Measurements from ENCODE around the gene TK2. TPM values are rescaled to one million over a fixed set of nuclear protein-coding genes. Genes with fewer than 3 reads are reported as not detected.

TK2 gene
- polyA plus RNA-seq, 2 of the 4 experiments (the other 2 are of a cell fraction), result 13.9 to 29.5 TPM

DNA sequence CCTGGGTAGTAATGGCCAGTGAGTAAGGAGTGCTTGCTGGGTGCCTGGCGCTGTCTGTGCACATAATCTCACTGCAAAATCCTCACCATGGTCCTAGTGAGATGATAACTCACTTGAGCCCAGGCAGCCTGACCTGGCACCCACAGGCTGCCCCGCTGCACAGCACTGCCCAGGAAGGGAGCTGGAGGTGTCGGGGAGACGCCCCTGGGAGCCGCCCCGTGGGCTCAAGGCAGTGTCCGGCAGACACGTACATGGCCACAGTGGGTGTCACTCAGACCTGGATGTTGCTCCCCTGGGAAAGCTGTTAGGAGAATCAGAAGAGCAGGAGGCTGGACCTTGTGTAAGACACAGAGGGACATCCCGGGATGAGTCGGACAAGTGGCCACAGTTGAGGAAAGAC lies 78.7 kb downstream of the TK2 start (continued):
- TF ChIP-seq, protein P1, sequence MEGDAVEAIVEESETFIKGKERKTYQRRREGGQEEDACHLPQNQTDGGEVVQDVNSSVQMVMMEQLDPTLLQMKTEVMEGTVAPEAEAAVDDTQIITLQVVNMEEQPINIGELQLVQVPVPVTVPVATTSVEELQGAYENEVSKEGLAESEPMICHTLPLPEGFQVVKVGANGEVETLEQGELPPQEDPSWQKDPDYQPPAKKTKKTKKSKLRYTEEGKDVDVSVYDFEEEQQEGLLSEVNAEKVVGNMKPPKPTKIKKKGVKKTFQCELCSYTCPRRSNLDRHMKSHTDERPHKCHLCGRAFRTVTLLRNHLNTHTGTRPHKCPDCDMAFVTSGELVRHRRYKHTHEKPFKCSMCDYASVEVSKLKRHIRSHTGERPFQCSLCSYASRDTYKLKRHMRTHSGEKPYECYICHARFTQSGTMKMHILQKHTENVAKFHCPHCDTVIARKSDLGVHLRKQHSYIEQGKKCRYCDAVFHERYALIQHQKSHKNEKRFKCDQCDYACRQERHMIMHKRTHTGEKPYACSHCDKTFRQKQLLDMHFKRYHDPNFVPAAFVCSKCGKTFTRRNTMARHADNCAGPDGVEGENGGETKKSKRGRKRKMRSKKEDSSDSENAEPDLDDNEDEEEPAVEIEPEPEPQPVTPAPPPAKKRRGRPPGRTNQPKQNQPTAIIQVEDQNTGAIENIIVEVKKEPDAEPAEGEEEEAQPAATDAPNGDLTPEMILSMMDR (IDR thresholded peaks at IDR 0.05), result no peak
- TF ChIP-seq ZFP36 (IDR thresholded peaks at IDR 0.05; ENCODE audit: borderline replicate concordance, partially characterized antibody) (no peak), ZSCAN20 (CRISPR knock-in tag; IDR thresholded peaks at IDR 0.05) (no peak), POLR2AphosphoS2 (conservative IDR thresholded peaks at IDR 0.05; ENCODE audit: low read length) (no peak)
- TF ChIP-seq, protein P2, sequence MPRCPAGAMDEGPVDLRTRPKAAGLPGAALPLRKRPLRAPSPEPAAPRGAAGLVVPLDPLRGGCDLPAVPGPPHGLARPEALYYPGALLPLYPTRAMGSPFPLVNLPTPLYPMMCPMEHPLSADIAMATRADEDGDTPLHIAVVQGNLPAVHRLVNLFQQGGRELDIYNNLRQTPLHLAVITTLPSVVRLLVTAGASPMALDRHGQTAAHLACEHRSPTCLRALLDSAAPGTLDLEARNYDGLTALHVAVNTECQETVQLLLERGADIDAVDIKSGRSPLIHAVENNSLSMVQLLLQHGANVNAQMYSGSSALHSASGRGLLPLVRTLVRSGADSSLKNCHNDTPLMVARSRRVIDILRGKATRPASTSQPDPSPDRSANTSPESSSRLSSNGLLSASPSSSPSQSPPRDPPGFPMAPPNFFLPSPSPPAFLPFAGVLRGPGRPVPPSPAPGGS (IDR thresholded peaks at IDR 0.05), result no peak

DNA sequence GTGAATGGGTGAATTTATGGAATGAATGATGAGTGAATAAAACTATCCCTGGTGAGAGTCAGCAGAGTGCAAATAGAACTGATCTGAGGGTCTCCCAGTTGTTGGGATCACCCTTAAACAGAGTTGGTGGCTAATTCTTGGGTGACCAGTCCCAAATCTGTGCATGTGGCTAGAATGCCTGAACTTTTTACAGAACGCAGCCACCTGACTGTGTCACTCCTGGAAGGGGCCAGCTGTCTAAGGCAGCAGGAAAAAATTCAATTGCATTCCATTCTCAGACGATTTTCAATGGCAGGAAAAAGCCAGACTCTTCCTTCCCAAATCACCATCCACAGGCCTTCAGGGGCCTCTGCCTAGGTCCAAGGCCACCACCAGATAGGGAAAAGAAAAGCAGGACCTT lies 79.4 kb downstream of the TK2 start:
- ChIA-PET CTCF (interaction anchor here (0.6 to 1.3 kb wide), 2 partner anchors 11 to 117 kb away, joined by 3 to 4 read pairs; no protein-coding TSS in a partner anchor), POLR2A (no interaction called here)
- Histone ChIP-seq H3K27ac (no peak overlapping the region), H3K4me3 (no peak overlapping the region), H3K4me1 (peaks cover 5% of the 10 kb centered on the region; the same call in 1 of the 3 replicates), H3K9me3 (no peaks in the 10 kb centered on the region), H3K4me2 (no peak overlapping the region)
- FAIRE-seq (no peak), DNase-seq (ENCODE audit: low read depth in 1 of 2, low spot score in 1 of 2) (no peak), ATAC-seq (no peak)
- WGBS (ENCODE audit: missing lambda C conversion rate), result 32% methylated on average over 2 of the region's 2 CpGs
- TF ChIP-seq NPAS2 (CRISPR knock-in tag; IDR thresholded peaks at IDR 0.05; ENCODE audit: borderline replicate concordance) (no peak), EP300 (IDR thresholded peaks at IDR 0.05) (no peak), PHF8 (IDR thresholded peaks at IDR 0.05; ENCODE audit: borderline replicate concordance, low read depth) (no peak), ZSCAN20 (CRISPR knock-in tag; IDR thresholded peaks at IDR 0.05) (no peak), JUN (IDR thresholded peaks at IDR 0.05) (no peak), MYC (IDR thresholded peaks at IDR 0.05; ENCODE audit: borderline replicate concordance, low read length) (no peak), POLR2A (IDR thresholded peaks at IDR 0.05; ENCODE audit: low read length) (no peak), JUNB (IDR thresholded peaks at IDR 0.05) (no peak), EHMT2 (IDR thresholded peaks at IDR 0.05; ENCODE audit: low read depth) (no peak), HOXA7 (CRISPR knock-in tag; IDR thresholded peaks at IDR 0.05) (no peak), SMC3 (IDR thresholded peaks at IDR 0.05) (no peak), CBX2 (IDR thresholded peaks at IDR 0.05; ENCODE audit: borderline replicate concordance, low read depth) (no peak), ZFP36 (IDR thresholded peaks at IDR 0.05; ENCODE audit: borderline replicate concordance, partially characterized antibody) (no peak), NR3C1 (IDR thresholded peaks at IDR 0.05) (no peak)
- TF ChIP-seq, protein P2 (IDR thresholded peaks at IDR 0.05), result no peak
- TF ChIP-seq, protein P3, sequence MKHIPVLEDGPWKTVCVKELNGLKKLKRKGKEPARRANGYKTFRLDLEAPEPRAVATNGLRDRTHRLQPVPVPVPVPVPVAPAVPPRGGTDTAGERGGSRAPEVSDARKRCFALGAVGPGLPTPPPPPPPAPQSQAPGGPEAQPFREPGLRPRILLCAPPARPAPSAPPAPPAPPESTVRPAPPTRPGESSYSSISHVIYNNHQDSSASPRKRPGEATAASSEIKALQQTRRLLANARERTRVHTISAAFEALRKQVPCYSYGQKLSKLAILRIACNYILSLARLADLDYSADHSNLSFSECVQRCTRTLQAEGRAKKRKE (CRISPR knock-in tag; IDR thresholded peaks at IDR 0.05; ENCODE audit: low read depth), result no peak
- TF ChIP-seq, protein P4, sequence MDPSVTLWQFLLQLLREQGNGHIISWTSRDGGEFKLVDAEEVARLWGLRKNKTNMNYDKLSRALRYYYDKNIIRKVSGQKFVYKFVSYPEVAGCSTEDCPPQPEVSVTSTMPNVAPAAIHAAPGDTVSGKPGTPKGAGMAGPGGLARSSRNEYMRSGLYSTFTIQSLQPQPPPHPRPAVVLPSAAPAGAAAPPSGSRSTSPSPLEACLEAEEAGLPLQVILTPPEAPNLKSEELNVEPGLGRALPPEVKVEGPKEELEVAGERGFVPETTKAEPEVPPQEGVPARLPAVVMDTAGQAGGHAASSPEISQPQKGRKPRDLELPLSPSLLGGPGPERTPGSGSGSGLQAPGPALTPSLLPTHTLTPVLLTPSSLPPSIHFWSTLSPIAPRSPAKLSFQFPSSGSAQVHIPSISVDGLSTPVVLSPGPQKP (IDR thresholded peaks at IDR 0.05; ENCODE audit: low read depth, low read length), result no peak
- TF ChIP-seq, protein P5, sequence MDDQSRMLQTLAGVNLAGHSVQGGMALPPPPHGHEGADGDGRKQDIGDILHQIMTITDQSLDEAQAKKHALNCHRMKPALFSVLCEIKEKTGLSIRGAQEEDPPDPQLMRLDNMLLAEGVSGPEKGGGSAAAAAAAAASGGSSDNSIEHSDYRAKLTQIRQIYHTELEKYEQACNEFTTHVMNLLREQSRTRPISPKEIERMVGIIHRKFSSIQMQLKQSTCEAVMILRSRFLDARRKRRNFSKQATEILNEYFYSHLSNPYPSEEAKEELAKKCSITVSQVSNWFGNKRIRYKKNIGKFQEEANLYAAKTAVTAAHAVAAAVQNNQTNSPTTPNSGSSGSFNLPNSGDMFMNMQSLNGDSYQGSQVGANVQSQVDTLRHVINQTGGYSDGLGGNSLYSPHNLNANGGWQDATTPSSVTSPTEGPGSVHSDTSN (IDR thresholded peaks at IDR 0.05), result no peak
